IMR-90 (cell line): ENCODE results near the gene SPOUT1. TPM values are rescaled to one million over a fixed set of nuclear protein-coding genes. Genes with fewer than 3 reads are reported as not detected.

Experiments used
- ATAC-seq: fragments of 200-7000 bp; cut with Tn5 transposase; 2 replicates; pipeline ENCODE4 v1.9.1; 2020; ENCODE audit warnings: low read depth, mild to moderate bottlenecking, moderate library complexity
- BruUV-seq: library from RNA; stranded (reverse); fragments of 400-500 nt; replicated peaks from 2 replicates; lab custom pipeline; 2021; lab: Mats Ljungman, UMichigan
- CTCF ChIA-PET: fragments of 300-600 bp; formaldehyde crosslinking; extraction: SDS; loops from one replicate; lab custom pipeline; 2021; ENCODE audit warnings: antibody characterized with exemption; lab: Yijun Ruan, JAX
- POLR2A ChIA-PET: fragments of 300-600 bp; sonication (Branson Sonifier 250); formaldehyde crosslinking; loops from one replicate; lab custom pipeline; 2022; ENCODE audit warnings: antibody characterized with exemption; ENCODE audit not compliant: unreplicated experiment; lab: Charles Lee
- DNase-seq: peaks from one replicate; pipeline ENCODE4 v3.0.0; 2013
- H2AFZ ChIP-seq: replicated peaks from 2 replicates; pipeline ENCODE3; 2013; ENCODE audit warnings: low read length, mild to moderate bottlenecking; ENCODE audit not compliant: poor library complexity
- H2AK5ac ChIP-seq: 2 replicates; pipeline ENCODE4 v1.6.1; 2013; ENCODE audit warnings: low read depth, low read length, inconsistent platforms
- H2AK9ac ChIP-seq: replicated peaks from 2 replicates; pipeline ENCODE3; 2013; ENCODE audit warnings: mild to moderate bottlenecking, low read depth, low read length, moderate library complexity; ENCODE audit not compliant: poor library complexity
- H2BK120ac ChIP-seq: 2 replicates; pipeline ENCODE4 v1.6.1; 2013; ENCODE audit warnings: low read depth, low read length, inconsistent platforms
- H2BK15ac ChIP-seq: 3 replicates; pipeline ENCODE4 v1.6.1; 2013; ENCODE audit warnings: low read depth, low read length, inconsistent platforms
- H2BK20ac ChIP-seq: 2 replicates; pipeline ENCODE4 v1.6.1; 2013; ENCODE audit warnings: low read depth, mild to moderate bottlenecking, inconsistent platforms, low read length, moderate library complexity
- H2BK5ac ChIP-seq: 2 replicates; pipeline ENCODE4 v1.6.1; 2013; ENCODE audit warnings: mild to moderate bottlenecking, low read depth, low read length, inconsistent platforms; ENCODE audit not compliant: poor library complexity, severe bottlenecking
- H3K14ac ChIP-seq: replicated peaks from 2 replicates; pipeline ENCODE4 v1.6.1; 2013; ENCODE audit warnings: low read depth, low read length, inconsistent platforms
- H3K18ac ChIP-seq: 2 replicates; pipeline ENCODE4 v1.6.1; 2013; ENCODE audit warnings: low read depth, low read length, control low read depth
- H3K23ac ChIP-seq: 2 replicates; pipeline ENCODE4 v1.6.1; 2013; ENCODE audit warnings: low read depth, low read length, inconsistent platforms
- H3K27ac ChIP-seq: 2 replicates; pipeline ENCODE4 v1.5.1; 2013; ENCODE audit warnings: mild to moderate bottlenecking, control low read depth, low read length; ENCODE audit not compliant: insufficient read depth
- H3K27me3 ChIP-seq: 2 replicates; pipeline ENCODE4 v1.6.1; 2013; ENCODE audit warnings: low read length; ENCODE audit not compliant: control insufficient read depth, insufficient read depth
- H3K36me3 ChIP-seq: 2 replicates; pipeline ENCODE4 v1.6.1; 2013; ENCODE audit warnings: low read length, mixed read lengths; ENCODE audit not compliant: control insufficient read depth, insufficient read depth
- H3K4ac ChIP-seq: 2 replicates; pipeline ENCODE4 v1.6.1; 2013; ENCODE audit warnings: low read depth, low read length, inconsistent platforms
- H3K4me1 ChIP-seq: 2 replicates; pipeline ENCODE4 v1.6.1; 2013; ENCODE audit warnings: low read length, mixed read lengths; ENCODE audit not compliant: control insufficient read depth, insufficient read depth
- H3K4me2 ChIP-seq: 2 replicates; pipeline ENCODE4 v1.6.1; 2013; ENCODE audit warnings: low read depth, mild to moderate bottlenecking, control low read depth, low read length, moderate library complexity
- H3K4me3 ChIP-seq: 2 replicates; pipeline ENCODE4 v1.5.1; 2013; ENCODE audit warnings: low read depth, mild to moderate bottlenecking, control low read depth, low read length, moderate library complexity; ENCODE audit not compliant: insufficient read depth
- H3K56ac ChIP-seq: 2 replicates; pipeline ENCODE4 v1.6.1; 2013; ENCODE audit warnings: low read length, inconsistent platforms; ENCODE audit not compliant: insufficient read depth; ENCODE audit errors: extremely low read depth
- H3K79me1 ChIP-seq, 2 experiments: 2 replicates each; pipeline ENCODE4 v1.6.1; 2013; ENCODE audit warnings: low read length in 2 of 2, inconsistent platforms in 1 of 2, low read depth in 1 of 2
- H3K9ac ChIP-seq: 2 replicates; pipeline ENCODE4 v1.6.1; 2013; ENCODE audit warnings: low read depth, low read length, control low read depth
- H3K9me1 ChIP-seq: 2 replicates; pipeline ENCODE4 v1.6.1; 2013; ENCODE audit warnings: low read length, inconsistent platforms; ENCODE audit not compliant: insufficient read depth
- H3K9me3 ChIP-seq: 2 replicates; pipeline ENCODE4 v1.6.1; 2013; ENCODE audit warnings: low read length; ENCODE audit not compliant: control insufficient read depth, insufficient read depth
- H4K20me1 ChIP-seq: 2 replicates; pipeline ENCODE4 v1.6.1; 2013; ENCODE audit warnings: low read length, inconsistent platforms; ENCODE audit not compliant: insufficient read depth
- H4K5ac ChIP-seq: 2 replicates; pipeline ENCODE4 v1.6.1; 2013; ENCODE audit warnings: mild to moderate bottlenecking, low read depth, low read length, control low read depth
- H4K8ac ChIP-seq, 2 experiments: 2 replicates each; pipeline ENCODE4 v1.6.1; 2013; ENCODE audit warnings: low read depth in 2 of 2, low read length in 2 of 2, control low read depth in 1 of 2, inconsistent platforms in 1 of 2
- H4K91ac ChIP-seq: 2 replicates; pipeline ENCODE4 v1.6.1; 2013; ENCODE audit warnings: low read depth, low read length, inconsistent platforms; ENCODE audit not compliant: insufficient read depth
- CEBPB ChIP-seq: IDR thresholded peaks from 2 replicates; pipeline ENCODE4 v1.6.1; 2012; ENCODE audit warnings: low read depth, low read length, improper control_type of control experiment
- ELK1 ChIP-seq: fragments of 150-350 bp; IDR thresholded peaks from 2 replicates; pipeline ENCODE4 v1.6.1; 2016; ENCODE audit warnings: low read depth, mild to moderate bottlenecking, low read length, moderate library complexity, borderline replicate concordance
- MAFK ChIP-seq: IDR thresholded peaks from 2 replicates; pipeline ENCODE4 v1.6.1; 2012; ENCODE audit warnings: low read depth, low read length, improper control_type of control experiment
- MAZ ChIP-seq: IDR thresholded peaks from 2 replicates; pipeline ENCODE4 v1.6.1; 2012; ENCODE audit warnings: low read depth, mild to moderate bottlenecking, low read length, improper control_type of control experiment, moderate library complexity, borderline replicate concordance
- RAD21 ChIP-seq: IDR thresholded peaks from 2 replicates; pipeline ENCODE4 v1.6.1; 2012; ENCODE audit warnings: low read length, improper control_type of control experiment
- WGBS, 2 experiments: methylation state at CpG; one replicate each; pipeline versions ENCODE4 v1.1.5 to v1.1.7; 2013; ENCODE audit warnings: missing lambda C conversion rate in 2 of 2; ENCODE audit not compliant: insufficient read length in 1 of 2; ENCODE audit errors: extremely low coverage in 2 of 2; 5-methylcytosine and 5-hydroxymethylcytosine counted together
- dilution Hi-C: fragments of 300-500 bp; cut with HindIII; formaldehyde crosslinking; loops from one replicate; pipeline ENCODE4 v1.14.3; 2018; ENCODE audit warnings: low sequenced_read_pairs; ENCODE audit not compliant: unreplicated experiment
- in situ Hi-C: fragments of 300-500 bp; cut with MboI; formaldehyde crosslinking; loops from 3 replicates; pipeline ENCODE4 v1.14.3; 2019; ENCODE audit warnings: low sequenced_read_pairs, inconsistent platforms, mixed read lengths
- intact Hi-C: fragments of 100-400 bp; cut with micrococcal nuclease; formaldehyde crosslinking; loops from 2 replicates; pipeline ENCODE4 v1.10.0; 2022
- polyA plus RNA-seq, 3 experiments: library from polyadenylated mRNA; depleted of rRNA; stranded (reverse); fragments of >200 nt; gene quantifications; 2 replicates each; pipeline ENCODE4 v1.2.3, GENCODE V29; 2012; ENCODE audit warnings: low replicate concordance in 1 of 3
- total RNA-seq: library from RNA; depleted of rRNA; stranded (reverse); fragments of >200 nt; gene quantifications from 2 replicates; pipeline ENCODE4 v1.2.3, GENCODE V29; 2012
- TF ChIP-seq, protein P1 (sequence below): conservative IDR thresholded peaks from 2 replicates; pipeline ENCODE4 v1.5.1; 2012; ENCODE audit warnings: mild to moderate bottlenecking, low read depth, low read length, improper control_type of control experiment

Gene SPOUT1
- total and polyA plus RNA-seq, 2 of the 4 experiments (the other 2 are of a cell fraction) = 17.9 to 27.8 TPM

- H3K79me1 ChIP-seq = peaks cover 7 to 30% of the 10 kb centered on the region in 2 experiments; a peak in 3 of 4 replicates
- H3K4me1 ChIP-seq = no peaks in the 10 kb centered on the region
- no peak overlapping the region for H4K5ac ChIP-seq
- no peak for ATAC-seq
- intact Hi-C loops = loop anchor here (5.0 kb wide), 1 partner anchor 86 kb away; the partner anchor contains the start of genes DOLK and NUP188
- no peak for DNase-seq
- no peak overlapping the region for H4K91ac ChIP-seq
- WGBS, 2 experiments = no CpG with 5 or more reads among the region's 5 CpGs
- no peaks in the 10 kb centered on the region for H3K9me3 ChIP-seq
- H3K9ac ChIP-seq = no peak overlapping the region
- ChIA-PET POLR2A (no interaction called here), CTCF (interaction anchor here (0.9 to 1.4 kb wide), 2 partner anchors 66 to 67 kb away, joined by 3 to 4 read pairs; no protein-coding TSS in a partner anchor)
- no peak overlapping the region for H2BK120ac ChIP-seq
- H3K27me3 ChIP-seq = no peaks in the 10 kb centered on the region
- dilution Hi-C loops = no loop called here
- H2BK15ac ChIP-seq = no peak overlapping the region
- no peak overlapping the region for H2AK5ac ChIP-seq
- TF ChIP-seq CEBPB (no peak), MAFK (no peak), ELK1 (no peak), MAZ (no peak), RAD21 (no peak)
- TF ChIP-seq, protein P1, sequence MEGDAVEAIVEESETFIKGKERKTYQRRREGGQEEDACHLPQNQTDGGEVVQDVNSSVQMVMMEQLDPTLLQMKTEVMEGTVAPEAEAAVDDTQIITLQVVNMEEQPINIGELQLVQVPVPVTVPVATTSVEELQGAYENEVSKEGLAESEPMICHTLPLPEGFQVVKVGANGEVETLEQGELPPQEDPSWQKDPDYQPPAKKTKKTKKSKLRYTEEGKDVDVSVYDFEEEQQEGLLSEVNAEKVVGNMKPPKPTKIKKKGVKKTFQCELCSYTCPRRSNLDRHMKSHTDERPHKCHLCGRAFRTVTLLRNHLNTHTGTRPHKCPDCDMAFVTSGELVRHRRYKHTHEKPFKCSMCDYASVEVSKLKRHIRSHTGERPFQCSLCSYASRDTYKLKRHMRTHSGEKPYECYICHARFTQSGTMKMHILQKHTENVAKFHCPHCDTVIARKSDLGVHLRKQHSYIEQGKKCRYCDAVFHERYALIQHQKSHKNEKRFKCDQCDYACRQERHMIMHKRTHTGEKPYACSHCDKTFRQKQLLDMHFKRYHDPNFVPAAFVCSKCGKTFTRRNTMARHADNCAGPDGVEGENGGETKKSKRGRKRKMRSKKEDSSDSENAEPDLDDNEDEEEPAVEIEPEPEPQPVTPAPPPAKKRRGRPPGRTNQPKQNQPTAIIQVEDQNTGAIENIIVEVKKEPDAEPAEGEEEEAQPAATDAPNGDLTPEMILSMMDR = no peak
- H3K9me1 ChIP-seq = 0 out of 2 replicates have a peak, but pooled peaks cover 3% of the 10 kb centered on the region
- no peak overlapping the region for H3K4ac ChIP-seq
- H2AK9ac ChIP-seq = no peak overlapping the region
- in situ Hi-C loops = no loop called here
- no peak overlapping the region for H3K4me2 ChIP-seq
- no peak overlapping the region for H4K8ac ChIP-seq
- no peak overlapping the region for H3K27ac ChIP-seq
- no peaks in the 10 kb centered on the region; the same call in 1 of the 2 replicates for H3K36me3 ChIP-seq
- no peak overlapping the region for H3K56ac ChIP-seq
- H3K23ac ChIP-seq = no peak overlapping the region
- no peak overlapping the region for H2BK5ac ChIP-seq
- H4K20me1 ChIP-seq = no peaks in the 10 kb centered on the region
- no peak overlapping the region for H3K4me3 ChIP-seq
- H2BK20ac ChIP-seq = no peak overlapping the region
- no TSS peak for BruUV-seq
- H3K18ac ChIP-seq = no peak overlapping the region
- H3K14ac ChIP-seq = no peak overlapping the region
- no peak overlapping the region for H2AFZ ChIP-seq
Measured at GRCh38 chr9:128860937-128861336, 31.3 kb upstream of the SPOUT1 start.
